GM23248 (cell line): ENCODE results near the gene RHOG. TPM values are rescaled to one million over a fixed set of nuclear protein-coding genes. Genes with fewer than 3 reads are reported as not detected.

Source experiments
- DNase-seq: peaks from one replicate; pipeline ENCODE4 v3.0.0-alpha.2; 2015
- H2AFZ ChIP-seq: fragments of 200-600 bp; sonication (generic); 2 replicates; pipeline ENCODE4 v1.6.1; 2016; ENCODE audit warnings: antibody characterized with exemption
- H3F3A ChIP-seq: fragments of 200-600 bp; sonication (generic); 2 replicates; pipeline ENCODE4 v1.6.1; 2016; ENCODE audit warnings: mild to moderate bottlenecking, antibody characterized with exemption, mixed run types; ENCODE audit not compliant: insufficient read depth
- H3K27ac ChIP-seq: fragments of 200-600 bp; sonication (generic); 2 replicates; pipeline ENCODE4 v1.5.1; 2016; ENCODE audit warnings: mild to moderate bottlenecking
- H3K27me3 ChIP-seq: fragments of 200-600 bp; sonication (generic); replicated peaks from 2 replicates; pipeline ENCODE4 v1.6.1; 2016; ENCODE audit warnings: mild to moderate bottlenecking; ENCODE audit not compliant: insufficient read depth
- H3K36me3 ChIP-seq: fragments of 200-600 bp; sonication (generic); 2 replicates; pipeline ENCODE4 v1.6.1; 2016; ENCODE audit warnings: low read depth, mild to moderate bottlenecking
- H3K4me1 ChIP-seq: fragments of 200-600 bp; sonication (generic); 2 replicates; pipeline ENCODE4 v1.6.1; 2016; ENCODE audit warnings: mild to moderate bottlenecking; ENCODE audit not compliant: insufficient read depth
- H3K4me2 ChIP-seq: fragments of 200-600 bp; sonication (generic); one replicate; pipeline ENCODE4 v1.6.1; 2016; ENCODE audit warnings: mild to moderate bottlenecking; ENCODE audit not compliant: unreplicated experiment
- H3K4me3 ChIP-seq: fragments of 200-600 bp; sonication (generic); 2 replicates; pipeline ENCODE4 v1.5.1; 2016; ENCODE audit warnings: mild to moderate bottlenecking
- H3K79me2 ChIP-seq: fragments of 200-600 bp; sonication (generic); 2 replicates; pipeline ENCODE4 v1.6.1; 2016; ENCODE audit warnings: mild to moderate bottlenecking; ENCODE audit not compliant: insufficient read depth
- H3K9ac ChIP-seq: fragments of 200-600 bp; sonication (generic); 2 replicates; pipeline ENCODE4 v1.6.1; 2016; ENCODE audit warnings: mild to moderate bottlenecking
- H3K9me2 ChIP-seq: fragments of 200-600 bp; sonication (generic); 2 replicates; pipeline ENCODE4 v1.6.1; 2016; ENCODE audit warnings: mixed run types, mild to moderate bottlenecking, moderate library complexity; ENCODE audit not compliant: insufficient read depth
- H3K9me3 ChIP-seq: fragments of 200-600 bp; sonication (generic); one replicate; pipeline ENCODE4 v1.6.1; 2017; ENCODE audit warnings: low read depth
- H4K20me1 ChIP-seq: fragments of 200-600 bp; sonication (generic); 2 replicates; pipeline ENCODE4 v1.6.0; 2016; ENCODE audit not compliant: insufficient read depth
- EZH2 ChIP-seq: fragments of 200-600 bp; sonication (generic); IDR thresholded peaks from 2 replicates; pipeline ENCODE4 v1.6.1; 2018; ENCODE audit warnings: antibody characterized with exemption, mild to moderate bottlenecking; ENCODE audit not compliant: insufficient read depth, poor library complexity, severe bottlenecking
- EZH2phosphoT487 ChIP-seq: fragments of 200-600 bp; sonication (generic); IDR thresholded peaks from 2 replicates; pipeline ENCODE4 v1.6.1; 2018; ENCODE audit warnings: antibody characterized with exemption, moderate library complexity, mild to moderate bottlenecking, low read depth; ENCODE audit not compliant: insufficient read depth
- WGBS, 2 experiments: methylation state at CpG; one replicate each; pipeline ENCODE4 v1.1.6; 2015 to 2017; ENCODE audit warnings: low lambda C conversion rate in 2 of 2, low coverage in 1 of 2; ENCODE audit errors: missing lambda C conversion rate in 2 of 2; 5-methylcytosine and 5-hydroxymethylcytosine counted together
- in situ Hi-C: fragments of 300-500 bp; cut with MboI; formaldehyde crosslinking; loops from 2 replicates; pipeline ENCODE4 v1.15.0; 2020
- polyA plus RNA-seq: library from polyadenylated mRNA; unstranded; fragments of >200 nt; fragmentation: Nextera tagmentation; extraction: Ambion mirVana; gene quantifications from 2 replicates; pipeline ENCODE4 v1.2.1, GENCODE V29; 2016
- total RNA-seq: library from RNA; depleted of rRNA; stranded (reverse); fragments of >200 nt; shearing (Covaris generic); gene quantifications from 2 replicates; pipeline ENCODE4 v1.2.3, GENCODE V29; 2014

The RHOG gene
- total and polyA plus RNA-seq, 2 experiments from 2014 or later: 45.5 to 61.4 TPM

DNA sequence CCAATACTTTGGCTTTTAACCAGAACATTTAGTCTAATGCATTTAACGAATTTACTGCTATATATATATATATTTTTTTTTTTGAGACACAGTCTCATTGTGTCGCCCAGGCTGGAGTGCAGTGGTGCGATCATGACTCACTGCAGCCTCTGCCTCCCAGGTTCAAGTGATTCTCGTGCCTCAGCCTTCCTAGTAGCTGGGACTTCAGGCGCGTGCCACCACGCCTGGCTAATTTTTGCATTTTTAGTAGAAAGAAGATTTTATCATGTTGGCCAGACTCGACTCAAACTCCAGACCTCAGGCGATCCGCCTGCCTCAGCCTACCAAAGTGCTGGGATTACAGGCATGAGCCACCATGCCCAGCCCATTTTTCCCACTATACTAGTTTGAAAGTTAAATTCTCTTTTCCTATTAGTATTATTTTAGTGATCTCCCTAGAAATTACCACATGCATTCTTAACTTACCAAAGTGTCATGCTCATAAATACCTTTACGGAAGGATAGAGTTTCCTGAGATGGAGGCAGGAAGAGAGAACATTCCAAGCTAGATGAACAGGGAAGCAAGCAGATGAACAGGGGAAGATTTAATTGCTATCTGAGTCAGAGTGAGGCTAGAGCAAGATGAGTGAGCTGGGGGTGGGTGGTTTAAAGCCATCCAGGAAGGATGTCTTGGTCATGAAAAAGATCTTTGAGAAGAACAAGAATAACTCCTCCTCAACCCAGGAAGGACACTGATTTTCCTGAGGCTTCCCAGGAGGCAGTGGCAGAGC lies 36.8 kb downstream of the RHOG start:
- Histone ChIP-seq H4K20me1 (no peaks in the 10 kb centered on the region), H3K4me2 (peak overlapping the region; percentile 59), H3K79me2 (no peaks in the 10 kb centered on the region; the same call in 1 of the 2 replicates), H2AFZ (peak overlapping the region; percentile 50), H3K9ac (no peak overlapping the region), H3K4me3 (0 out of 2 replicates have a peak overlapping the region, but pooled peaks have one; percentile 13), H3K9me3 (no peaks in the 10 kb centered on the region), H3K27me3 (no peaks in the 10 kb centered on the region), H3K36me3 (no peaks in the 10 kb centered on the region), H3K4me1 (peaks cover 22% of the 10 kb centered on the region), H3K9me2 (no peaks in the 10 kb centered on the region), H3F3A (peaks cover 24% of the 10 kb centered on the region), H3K27ac (peak overlapping the region; percentile 58)
- 67 to 69% methylated on average over 11 of the region's 11 CpGs for WGBS, 2 experiments
- DNase-seq: peak; percentile 87
- no peak for TF ChIP-seq EZH2
- TF ChIP-seq EZH2phosphoT487: no peak
- in situ Hi-C loops: loop anchor here (25.0 kb wide), 1 partner anchor 342 kb away; no protein-coding TSS in a partner anchor

DNA sequence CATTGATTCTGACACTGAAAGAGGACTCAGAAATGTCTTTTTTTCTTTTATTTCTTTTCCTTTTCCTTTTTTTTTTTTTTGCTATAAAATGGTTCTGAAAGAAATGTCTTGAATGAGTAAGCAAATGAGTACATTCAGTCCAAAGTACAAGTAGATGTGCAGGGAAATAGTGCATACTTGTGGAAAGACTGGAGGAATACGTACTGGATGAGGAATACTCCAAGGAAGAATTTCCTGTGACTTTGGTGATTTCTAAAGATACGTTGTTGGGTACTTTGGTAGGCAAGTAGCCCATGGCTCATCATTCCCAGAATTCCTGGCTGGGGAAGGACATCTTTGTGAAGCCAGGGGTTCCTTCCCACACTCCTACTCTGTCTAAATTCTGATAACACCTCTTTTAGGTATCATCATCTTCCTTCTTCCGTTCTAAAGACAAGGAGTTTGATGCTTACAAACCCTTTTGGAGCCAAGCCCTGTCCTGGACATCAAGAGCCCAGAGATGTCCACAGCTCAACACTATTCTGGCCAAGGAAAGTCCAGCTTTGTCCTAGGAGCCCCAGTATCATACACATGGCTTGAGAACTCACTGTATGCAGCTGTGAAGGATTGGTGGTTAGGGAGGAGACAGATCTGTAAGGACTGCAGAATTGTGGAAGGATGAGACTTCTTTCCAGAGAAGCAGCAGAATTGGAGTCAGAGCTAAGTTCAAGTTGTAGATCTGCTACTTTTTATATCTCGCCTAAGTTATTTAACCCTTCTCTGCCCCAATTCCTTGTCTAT lies 38.6 kb downstream of the RHOG start:
- H2AFZ ChIP-seq: peak overlapping the region; percentile 42
- no peaks in the 10 kb centered on the region for H3K9me2 ChIP-seq
- in situ Hi-C loops: loop anchor here (25.0 kb wide), 1 partner anchor 340 kb away; no protein-coding TSS in a partner anchor
- H3K4me1 ChIP-seq: peaks cover 28% of the 10 kb centered on the region
- H3K27me3 ChIP-seq: no peaks in the 10 kb centered on the region
- H3K9ac ChIP-seq: 0 out of 2 replicates have a peak overlapping the region, but pooled peaks have one; percentile 19
- H3K27ac ChIP-seq: peak overlapping the region; percentile 68
- H3K36me3 ChIP-seq: no peaks in the 10 kb centered on the region
- H3K9me3 ChIP-seq: no peaks in the 10 kb centered on the region
- WGBS, 2 experiments: 42 to 46% methylated on average over 4 of the region's 4 CpGs
- peak overlapping the region; percentile 8 for H3K4me2 ChIP-seq
- peaks cover 1% of the 10 kb centered on the region for H3K79me2 ChIP-seq
- H3F3A ChIP-seq: peaks cover 21% of the 10 kb centered on the region
- TF ChIP-seq EZH2: no peak
- TF ChIP-seq EZH2phosphoT487: no peak
- H3K4me3 ChIP-seq: no peak overlapping the region
- peak; percentile 75 for DNase-seq
- no peaks in the 10 kb centered on the region for H4K20me1 ChIP-seq

DNA sequence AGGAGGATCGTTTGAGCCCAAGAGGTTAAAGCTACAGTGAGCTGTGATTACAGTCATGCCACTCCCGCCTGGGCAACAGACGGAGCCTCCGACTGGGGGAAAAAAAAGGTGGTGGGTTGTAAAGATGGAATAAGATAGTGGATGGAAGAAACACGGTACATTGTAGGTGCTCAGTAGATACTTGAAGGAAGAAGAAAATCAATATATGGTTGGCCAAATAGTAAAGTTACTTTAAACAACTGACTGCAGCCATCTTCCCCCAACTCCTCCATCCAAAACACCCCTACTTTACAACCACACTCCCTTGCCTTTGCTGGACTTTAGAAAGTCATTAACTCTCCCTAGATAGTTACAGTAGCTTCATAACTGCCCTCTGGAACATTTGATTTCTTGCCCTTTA lies 40.9 kb downstream of the RHOG start:
- H3K4me2 ChIP-seq: no peak overlapping the region
- no peaks in the 10 kb centered on the region for H3K27me3 ChIP-seq
- no peak overlapping the region for H2AFZ ChIP-seq
- no peaks in the 10 kb centered on the region for H3K9me3 ChIP-seq
- H3F3A ChIP-seq: peaks cover 21% of the 10 kb centered on the region
- in situ Hi-C loops: loop anchor here (25.0 kb wide), 1 partner anchor 338 kb away; no protein-coding TSS in a partner anchor
- H3K27ac ChIP-seq: no peak overlapping the region
- WGBS, 2 experiments: 66% methylated on average over 5 of the region's 5 CpGs
- H3K9me2 ChIP-seq: no peaks in the 10 kb centered on the region
- H3K36me3 ChIP-seq: no peaks in the 10 kb centered on the region
- no peak overlapping the region for H3K9ac ChIP-seq
- H4K20me1 ChIP-seq: peaks cover 2% of the 10 kb centered on the region; the same call in 1 of the 2 replicates
- DNase-seq: no peak
- H3K4me3 ChIP-seq: no peak overlapping the region
- peaks cover 24% of the 10 kb centered on the region for H3K79me2 ChIP-seq
- TF ChIP-seq EZH2 (no peak), EZH2phosphoT487 (no peak)
- peaks cover 38% of the 10 kb centered on the region for H3K4me1 ChIP-seq

DNA sequence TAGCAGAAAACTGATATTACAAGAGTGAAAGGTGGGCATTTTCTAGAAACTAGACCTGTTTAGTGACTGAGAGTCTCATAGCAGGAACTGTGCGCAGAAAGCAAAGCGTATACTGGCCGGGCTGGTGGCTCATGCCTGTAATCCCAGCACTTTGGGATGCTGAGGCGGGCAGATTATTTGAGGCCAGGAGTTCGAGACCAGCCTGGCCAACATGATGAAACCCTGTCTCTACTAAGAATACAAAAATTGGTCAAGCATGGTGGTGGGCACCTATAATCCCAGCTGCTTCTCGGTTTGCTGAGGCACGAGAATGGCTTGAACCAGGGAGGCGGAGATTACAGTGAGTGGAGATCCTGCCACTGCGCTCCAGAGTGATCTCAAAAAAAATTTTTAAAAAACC lies 41.6 kb downstream of the RHOG start:
- whole genome bisulfite sequencing, 2 experiments: 83 to 95% methylated on average over 9 of the region's 9 CpGs
- Histone ChIP-seq H3K9me3 (no peaks in the 10 kb centered on the region), H3K9ac (no peak overlapping the region), H3K4me1 (peaks cover 33% of the 10 kb centered on the region), H3K79me2 (peaks cover 32% of the 10 kb centered on the region), H3K27me3 (no peaks in the 10 kb centered on the region), H4K20me1 (peaks cover 2% of the 10 kb centered on the region; the same call in 1 of the 2 replicates), H3F3A (peaks cover 18% of the 10 kb centered on the region), H3K4me2 (no peak overlapping the region), H3K36me3 (no peaks in the 10 kb centered on the region), H3K4me3 (no peak overlapping the region), H3K9me2 (no peaks in the 10 kb centered on the region), H3K27ac (no peak overlapping the region), H2AFZ (no peak overlapping the region)
- no peak for DNase-seq
- in situ Hi-C loops: no loop called here
- no peak for TF ChIP-seq EZH2
- no peak for TF ChIP-seq EZH2phosphoT487
